HG03442 (cell line): ENCODE results near the gene RPS16.

Experiments
- ATAC-seq: cut with Tn5 transposase; IDR thresholded peaks from one replicate; pipeline ENCODE4 v1.9.1; 2021; ENCODE audit warnings: mild to moderate bottlenecking, moderate library complexity; ENCODE audit not compliant: unreplicated experiment

Gene RPS16

DNA sequence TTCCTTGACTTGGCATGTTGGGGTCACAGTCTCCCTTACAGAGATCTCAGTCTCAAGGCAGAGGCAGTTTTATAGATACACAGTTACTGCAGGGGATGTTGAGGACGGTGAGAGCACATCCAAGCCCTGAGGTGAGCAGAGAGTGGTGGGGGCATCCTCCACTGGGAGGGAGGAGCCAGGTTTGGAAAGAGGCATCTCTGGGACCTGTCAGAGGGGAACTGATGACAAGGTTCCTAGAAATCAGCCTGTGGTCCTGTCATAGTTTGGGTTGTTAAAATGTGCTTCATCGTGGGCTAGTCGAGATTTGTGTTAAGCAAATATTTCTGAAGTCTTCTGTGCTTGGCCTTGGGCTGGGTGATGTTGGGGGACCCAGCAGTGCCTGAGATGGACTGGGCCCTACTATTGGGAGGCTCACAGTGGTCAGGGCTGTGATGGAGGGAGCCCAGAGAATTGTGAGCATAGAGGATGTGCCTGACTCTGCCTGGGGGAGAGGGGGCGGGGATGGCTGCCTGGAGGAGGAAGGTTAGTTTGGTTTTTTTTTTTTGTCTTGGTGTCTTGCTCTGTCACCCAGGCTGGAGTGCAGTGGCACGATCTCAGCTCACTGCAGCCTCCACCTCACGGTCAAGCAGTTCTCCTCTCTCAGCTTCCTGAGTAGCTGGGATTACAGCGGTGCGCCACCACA, 13.5 kb upstream of the RPS16 start:
- no peak for ATAC-seq

DNA sequence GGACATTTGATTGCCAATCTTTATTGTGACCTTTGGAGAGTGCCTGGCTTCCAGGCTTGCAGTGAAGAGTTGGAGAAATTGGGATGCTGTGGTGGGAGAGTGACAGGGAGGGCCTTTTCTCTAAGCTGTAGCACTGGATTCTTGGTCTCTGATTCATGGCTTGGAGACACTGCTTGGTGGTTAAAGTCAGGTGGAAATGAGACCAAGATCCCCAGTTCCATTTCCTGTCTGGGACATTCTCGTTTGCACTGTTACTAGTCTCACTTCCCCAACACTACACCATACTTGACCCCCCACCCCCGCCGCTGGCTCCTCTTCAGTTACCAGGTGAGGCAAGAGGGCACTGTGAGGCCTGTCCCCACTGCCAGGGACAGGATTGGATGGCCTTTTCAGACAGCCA, 12.5 kb upstream of the RPS16 start:
- ATAC-seq, result no peak

DNA sequence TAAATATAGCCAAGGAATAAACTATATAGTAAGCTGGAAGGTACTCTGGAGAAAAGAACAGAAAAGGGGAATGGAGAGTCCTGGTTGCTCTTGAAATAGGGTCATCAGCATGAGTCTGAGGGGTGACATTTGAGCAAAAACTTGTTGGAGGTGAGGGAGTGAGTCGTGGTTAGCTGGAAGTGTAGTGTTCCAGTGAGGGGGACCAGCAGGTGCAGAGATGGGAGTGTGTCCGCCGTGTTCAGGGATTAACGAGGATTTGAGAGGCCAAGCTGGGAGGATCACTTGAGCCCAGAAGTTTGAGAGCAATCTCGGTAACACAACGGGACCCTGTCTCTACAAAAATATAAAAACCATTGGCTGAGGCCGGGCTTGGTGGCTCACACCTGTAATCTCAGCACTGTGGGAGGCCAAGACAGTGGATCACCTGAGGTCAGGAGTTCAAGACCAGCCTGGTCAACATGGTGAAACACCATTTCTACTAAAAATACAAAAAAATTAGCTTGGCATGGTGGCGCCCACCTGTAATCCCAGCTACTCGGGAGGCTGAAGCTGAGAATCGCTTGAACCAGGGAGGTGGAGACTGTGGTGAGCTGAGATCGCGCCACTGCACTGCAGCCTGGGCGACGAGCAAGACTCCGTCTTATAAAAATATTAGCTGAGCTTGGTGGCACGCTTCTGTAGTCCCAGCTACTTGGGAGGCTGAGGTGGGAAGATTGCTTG, 10.8 kb upstream of the RPS16 start:
- no peak for ATAC-seq

DNA sequence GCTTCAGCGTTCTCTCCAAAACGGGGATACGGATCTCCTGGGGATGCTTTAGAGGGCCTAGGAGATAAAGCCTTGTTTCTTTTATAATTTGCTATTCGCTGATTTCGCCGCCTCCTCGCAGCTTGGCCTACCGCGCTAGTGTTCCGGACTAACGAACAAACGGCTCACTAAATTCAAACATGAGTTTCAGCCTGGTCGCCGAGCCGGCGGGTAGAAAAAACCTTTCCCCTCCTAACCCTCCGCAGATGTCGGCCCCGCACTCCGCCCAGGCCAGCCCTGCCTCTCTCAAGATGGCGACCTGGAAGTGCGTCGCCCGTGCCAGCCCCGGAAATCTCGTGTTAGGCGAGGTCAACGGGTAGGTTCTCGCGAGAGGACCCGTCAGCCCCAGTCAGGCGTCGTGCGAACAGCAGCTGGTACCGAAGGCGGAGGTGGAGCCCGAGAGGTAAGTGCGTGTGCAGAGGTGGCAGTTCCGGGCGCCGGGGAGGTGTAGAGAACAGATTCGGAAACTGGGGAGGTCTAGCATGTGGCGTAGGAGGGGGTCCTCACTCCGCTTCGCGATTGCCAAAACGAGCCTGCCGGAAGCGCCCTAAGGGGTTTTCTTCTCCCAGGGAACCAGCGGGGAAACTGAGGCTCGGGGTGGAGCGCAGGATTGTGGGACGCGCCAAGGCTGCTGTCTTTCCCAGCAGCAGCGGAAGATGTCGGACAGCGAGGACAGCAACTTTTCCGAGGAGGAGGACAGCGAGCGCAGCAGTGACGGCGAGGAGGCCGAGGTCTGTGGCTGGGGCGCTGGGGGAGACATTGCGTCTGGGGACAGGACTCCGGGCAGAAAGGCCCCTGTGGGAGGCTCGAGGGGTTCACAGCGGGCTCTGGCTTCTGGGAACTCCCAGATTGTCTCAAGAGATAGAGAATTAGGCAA, 9.7 kb upstream of the RPS16 start, which contains the start of gene SUPT5H:
SUPT5H (plus strand) TSS at position 387 of the 916 bp plus-strand sequence; CDS start at position 696, 309 bp downstream.
- peak; percentile 80 for ATAC-seq

DNA sequence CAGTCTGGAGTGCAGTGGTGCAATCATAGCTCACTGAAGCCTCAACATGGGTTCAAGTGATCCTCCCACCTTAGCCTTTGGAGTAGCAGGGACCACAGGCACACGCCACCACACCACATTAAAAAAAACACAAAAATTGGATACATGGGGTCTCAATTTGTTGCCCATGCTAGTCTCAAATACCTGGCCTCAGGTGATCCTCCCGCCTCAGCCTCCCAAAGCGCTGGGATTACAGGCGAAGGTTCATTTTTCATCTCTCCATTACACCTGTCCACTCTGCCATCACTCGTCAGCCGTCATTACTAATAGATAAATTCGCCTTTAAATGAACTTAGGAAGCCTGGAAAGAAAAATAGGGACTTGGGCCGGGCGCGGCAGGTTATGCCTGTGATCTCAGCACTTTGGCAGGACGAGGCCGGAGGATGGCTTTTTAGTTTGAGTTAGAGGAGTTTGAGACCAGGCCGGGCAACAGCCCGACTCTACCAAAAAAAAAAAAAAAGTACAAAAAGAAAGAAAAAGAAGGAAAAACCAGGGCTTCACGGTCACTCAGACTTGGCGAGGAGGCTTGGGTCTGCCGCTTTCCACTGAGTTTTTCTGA, 8.9 kb upstream of the RPS16 start:
- no peak for ATAC-seq

DNA sequence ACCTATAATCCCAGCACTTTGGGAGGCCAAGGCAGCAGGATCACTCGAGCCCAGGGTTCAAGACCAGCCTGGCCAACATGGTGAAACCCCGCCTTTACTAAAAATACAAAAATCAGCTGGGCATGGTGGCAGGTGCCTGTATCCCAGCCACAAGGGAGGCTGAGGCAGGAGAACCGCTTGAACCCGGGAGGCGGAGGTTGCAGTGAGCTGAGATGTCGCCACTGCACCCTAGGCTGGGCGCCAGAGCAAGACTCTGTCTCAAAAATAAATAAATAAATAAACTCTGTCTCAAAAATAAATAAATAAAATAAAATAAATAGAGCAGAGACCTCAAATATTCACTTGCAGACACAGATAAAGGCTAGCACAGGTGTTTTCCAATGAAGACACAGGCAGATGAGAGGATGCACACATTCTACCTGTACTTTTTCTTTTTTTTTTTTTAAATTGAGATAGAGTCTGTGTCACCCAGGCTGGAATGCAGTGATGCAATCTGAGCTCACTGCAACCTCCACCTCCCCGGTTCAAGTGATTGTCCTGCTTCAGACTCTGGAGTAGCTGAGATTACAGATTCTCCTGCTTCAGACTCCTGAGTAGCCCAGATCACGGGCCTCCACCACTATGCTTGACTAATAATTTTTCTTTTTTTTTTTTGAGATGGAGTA, 2.7 kb upstream of the RPS16 start:
- no peak for ATAC-seq

DNA sequence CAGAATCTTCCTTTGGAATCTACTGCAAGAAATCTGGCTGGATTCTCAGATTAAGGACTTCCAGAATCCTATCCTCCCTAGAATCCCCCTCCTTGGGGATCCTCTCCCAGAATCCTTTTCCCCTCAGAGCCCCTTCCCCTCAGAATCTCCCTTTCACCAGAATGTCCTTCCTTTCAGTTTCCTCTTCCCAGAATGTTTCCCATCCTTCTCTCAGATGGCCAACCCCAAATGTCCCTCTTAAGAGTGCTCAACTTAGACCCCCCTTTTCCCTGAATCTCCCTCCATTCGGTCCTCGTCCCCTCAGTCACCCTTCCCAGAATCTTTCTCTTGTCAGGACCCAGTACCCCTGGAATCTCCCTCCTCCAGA, 584 bp upstream of the RPS16 start:
- ATAC-seq, result no peak

DNA sequence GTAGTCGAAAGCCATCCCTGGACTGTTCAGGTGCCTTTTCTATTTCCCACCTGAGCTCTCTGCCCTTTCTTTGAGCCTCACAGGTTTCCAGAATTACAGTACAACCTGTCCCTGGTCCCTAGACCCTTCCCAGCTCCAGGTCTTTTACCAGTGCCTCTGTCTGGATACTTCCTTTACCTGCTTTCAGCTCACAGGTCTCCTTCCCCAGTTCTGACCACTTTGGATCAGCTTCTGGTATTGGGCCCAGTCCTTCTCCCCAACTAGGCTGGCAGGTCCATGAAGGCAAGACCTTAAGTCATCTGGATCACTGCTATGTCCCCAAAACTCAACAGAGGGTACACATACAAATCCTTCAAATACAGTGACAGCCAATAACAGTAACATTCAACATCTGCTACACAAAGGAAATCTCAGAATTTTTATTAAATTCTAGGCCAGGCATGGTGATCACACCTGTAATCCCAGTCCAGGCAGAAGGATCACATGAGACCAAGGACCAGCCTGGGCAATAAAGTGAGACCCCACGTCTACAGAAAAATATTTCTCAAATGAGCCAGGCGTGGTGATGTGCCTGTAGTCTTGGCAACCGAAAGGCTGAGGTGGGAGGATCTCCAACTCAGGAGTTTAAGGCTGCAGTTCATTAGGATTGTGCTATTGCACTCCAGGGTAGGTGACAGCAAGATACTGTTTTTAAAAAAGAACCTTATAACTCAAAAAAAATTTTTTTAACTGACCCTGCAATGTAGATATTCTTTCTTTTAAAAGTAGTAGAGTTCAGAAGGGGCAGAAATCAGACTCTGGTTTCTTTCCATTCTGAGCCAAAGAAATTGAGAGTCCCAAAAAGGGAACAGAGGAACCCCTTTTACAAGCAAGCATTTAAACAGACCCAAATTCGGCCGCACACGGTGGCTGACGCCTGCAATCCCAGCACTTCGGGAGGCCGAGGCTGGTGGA, 1.3 kb downstream of the RPS16 start:
- no peak for ATAC-seq

DNA sequence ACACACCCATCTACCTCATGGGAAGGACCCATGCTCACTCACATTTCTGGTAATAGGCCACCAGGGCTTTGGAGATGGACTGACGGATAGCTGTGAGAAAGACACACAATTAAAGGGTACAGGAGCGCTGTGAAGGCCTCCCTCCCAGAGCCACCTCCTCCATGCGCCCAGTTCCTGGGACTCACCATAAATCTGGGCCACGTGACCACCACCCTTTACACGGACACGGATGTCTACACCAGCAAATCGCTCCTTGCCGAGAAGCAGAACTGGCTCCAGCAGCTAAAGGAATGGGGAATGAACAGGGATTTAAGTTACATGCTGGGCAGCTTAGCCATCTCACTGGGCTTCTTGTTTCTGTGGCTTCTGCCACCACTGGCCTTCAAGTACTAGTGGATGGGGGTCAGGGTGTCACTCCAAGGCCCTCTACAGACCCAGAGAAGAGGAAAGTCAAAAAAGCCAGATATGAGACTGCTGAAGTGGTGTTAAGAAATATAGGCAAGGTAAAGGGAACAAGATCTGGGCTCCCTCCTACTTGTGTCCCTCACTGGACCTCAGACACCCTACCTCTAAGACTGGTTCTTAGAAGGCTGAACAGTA, 2.2 kb downstream of the RPS16 start:
- no peak for ATAC-seq

DNA sequence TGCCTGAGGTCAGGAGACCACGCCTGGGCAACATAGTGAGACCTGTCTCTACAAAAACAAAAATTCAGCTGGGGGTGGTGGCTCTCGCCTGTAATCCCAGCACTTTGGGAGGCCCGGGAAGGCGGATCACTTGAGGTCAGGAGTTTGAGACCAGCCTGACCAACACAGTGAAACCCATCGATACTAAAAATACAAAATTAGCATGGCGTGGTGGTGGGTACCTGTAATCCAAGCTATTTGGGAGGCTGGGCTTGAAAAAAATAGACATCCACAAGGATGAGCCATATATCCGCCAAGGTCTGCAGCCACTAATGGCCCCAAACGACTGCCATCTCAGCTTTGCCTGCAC, 3.1 kb downstream of the RPS16 start:
- ATAC-seq, result no peak

DNA sequence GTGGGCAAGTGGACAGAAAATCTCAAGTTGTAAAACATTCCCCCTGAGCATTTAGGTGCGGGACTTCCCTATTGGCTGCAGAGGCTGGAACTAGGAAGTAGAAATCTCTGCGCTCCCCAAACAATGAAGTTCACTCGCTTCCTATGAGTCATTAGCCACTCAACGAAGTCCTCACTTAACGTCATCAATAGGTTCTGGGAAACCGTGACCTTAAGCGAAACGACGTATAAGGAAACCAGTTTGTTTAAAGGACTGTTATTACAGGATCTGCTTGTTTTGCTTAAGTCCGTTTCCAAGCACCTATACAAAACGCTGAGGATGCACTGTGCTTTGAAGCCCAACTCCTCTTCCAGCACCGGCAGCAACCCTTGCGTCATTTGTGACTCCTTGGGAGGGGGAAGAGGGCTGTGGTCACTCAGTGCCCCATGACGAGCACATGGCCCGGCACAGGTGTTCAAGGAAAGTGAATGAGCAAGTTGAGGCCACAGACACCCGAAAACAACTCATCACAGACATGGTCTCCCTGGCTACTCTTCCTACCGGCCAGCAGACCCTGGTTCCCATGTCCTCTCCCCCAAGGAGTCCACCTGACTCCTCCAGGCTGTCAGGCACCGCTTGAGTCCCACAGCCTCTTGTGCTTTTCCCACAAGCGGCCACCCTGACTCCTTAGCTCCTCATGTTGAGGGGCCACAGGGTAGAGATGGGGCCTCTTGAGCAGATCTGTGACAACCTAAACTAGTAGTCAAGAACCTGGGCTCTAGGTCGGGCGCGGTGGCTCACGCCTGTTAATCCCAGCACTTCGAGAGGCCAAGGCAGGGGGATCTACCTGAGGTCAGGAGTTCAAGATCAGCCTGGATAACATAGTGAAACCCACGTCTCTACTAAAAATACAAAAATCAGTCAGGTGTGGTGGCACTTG, 4.8 kb downstream of the RPS16 start:
- no peak for ATAC-seq

DNA sequence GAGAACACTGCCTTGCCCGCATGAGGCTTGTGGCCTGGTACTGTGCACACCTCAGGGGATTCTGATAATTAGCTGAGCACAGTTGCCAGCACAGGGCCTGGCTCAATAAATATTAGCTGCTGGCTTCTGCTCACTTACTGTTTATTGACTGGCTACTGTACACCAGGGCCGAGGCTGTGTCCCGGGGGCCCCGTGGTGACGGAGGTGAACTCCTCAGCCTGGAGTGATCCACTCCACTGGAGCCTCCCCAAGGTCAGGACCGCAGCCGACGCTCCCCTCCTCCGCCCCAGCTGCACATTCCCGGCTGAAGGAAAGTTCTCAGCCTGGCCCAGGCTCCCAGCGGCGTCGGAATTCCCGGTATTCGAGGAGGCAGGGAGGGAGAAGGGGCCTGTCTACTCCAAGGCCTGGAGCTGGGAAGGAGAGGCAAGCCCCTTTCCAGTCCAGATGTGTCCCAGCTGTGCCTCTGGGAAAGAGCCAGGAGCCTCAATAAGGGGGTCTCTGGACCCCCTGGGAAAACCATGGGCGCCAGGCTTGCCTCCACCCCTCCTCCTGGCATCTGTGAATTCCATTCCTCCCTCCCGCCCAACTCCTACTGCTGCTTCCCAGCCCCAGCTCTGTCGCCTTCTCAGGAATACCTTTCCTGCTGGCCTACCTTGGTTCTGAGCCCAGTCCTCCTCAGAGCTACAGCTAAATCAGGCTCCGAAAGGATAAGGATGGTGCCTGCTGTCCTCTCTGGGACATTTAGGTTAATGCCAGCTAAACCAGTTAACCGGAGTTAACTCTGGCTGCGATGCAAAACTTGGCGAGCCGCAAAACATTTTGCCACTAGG, 7.3 kb downstream of the RPS16 start:
- no peak for ATAC-seq

DNA sequence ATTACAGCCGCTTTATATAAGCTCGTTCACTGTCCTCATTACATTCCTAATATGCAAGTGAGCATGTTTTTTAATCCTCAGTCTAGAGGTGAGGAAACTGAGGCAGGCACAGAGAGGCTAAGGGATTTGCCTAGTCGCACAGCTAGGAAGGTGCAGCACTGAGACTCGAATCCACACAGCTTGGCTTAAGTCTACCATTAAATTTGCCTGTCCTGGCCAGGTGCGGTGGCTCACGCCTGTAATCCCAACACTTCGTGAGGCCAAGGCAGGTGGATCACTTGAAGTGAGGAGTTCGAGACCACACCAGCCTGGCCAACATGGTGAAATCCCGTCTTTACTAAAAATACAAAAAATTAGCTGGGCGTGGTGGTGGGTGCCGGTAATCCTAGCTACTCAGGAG, 8.0 kb downstream of the RPS16 start:
- ATAC-seq, result no peak

DNA sequence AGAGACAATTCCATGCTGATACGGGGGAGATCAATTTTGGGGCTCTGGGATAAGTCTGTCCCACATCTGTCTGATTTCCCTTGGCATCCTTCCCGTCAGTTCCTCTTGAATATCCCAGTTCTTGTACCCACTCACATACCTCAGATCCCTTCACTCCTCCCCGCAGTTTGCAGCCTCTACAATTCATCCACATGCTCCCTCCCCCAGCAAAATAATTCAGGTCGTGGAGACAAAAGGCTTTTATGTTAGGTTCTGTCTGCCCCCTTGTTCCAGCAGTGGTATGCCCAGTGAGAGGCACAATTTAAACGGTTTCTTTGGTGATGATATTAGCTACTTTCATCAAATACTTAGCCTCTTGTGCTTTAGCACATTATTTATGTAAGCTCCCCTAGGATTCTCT, 9.6 kb downstream of the RPS16 start:
- ATAC-seq, result no peak

DNA sequence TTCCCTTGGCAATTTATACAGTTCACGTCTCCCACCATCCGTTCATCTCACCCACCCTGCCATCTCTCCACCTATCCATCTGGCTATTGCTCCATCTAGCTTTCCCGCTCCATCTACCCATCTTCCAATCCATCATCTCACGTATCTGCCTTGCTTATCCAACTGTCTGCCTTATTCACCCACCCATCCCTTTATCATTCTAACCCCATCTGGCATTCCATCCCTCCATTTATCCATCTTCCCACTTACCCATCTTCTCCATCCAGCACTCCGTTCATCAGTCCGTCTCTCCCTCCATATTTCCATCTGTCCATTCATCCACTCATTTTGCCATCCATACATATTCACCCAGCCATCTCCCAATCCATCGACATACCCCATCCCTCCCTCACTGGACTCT, 10.0 kb downstream of the RPS16 start:
- no peak for ATAC-seq

DNA sequence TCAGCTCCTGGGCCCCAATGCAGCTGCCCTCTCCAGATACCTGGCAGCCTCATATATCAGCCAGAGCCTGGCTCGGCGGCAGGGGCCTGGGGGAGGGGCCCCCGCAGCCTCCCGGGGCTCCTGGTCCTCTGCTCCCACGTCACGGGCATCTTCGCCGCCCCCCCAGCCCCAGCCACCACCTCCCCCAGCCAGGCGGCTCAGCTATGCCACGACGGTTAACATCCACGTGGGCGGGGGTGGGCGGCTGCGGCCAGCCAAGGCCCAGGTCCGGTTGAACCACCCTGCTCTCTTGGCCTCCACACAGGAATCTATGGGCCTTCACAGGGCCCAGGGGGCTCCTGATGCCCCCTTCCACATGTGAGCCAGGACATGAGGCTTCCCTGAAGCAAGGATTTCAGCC, 10.8 kb downstream of the RPS16 start:
- no peak for ATAC-seq
